HG02610 (cell line): ENCODE data around the gene LSS.
"Not testable (repeated sequence)": the region's sequence is repeated elsewhere in the genome, so short reads cannot be mapped to it uniquely, and the experiment has no call there.

ENCODE experiments used
- ATAC-seq: cut with Tn5 transposase; IDR thresholded peaks from one replicate; pipeline ENCODE4 v1.9.1; 2021; ENCODE audit warnings: mild to moderate bottlenecking, moderate library complexity; ENCODE audit not compliant: unreplicated experiment

Gene LSS

DNA sequence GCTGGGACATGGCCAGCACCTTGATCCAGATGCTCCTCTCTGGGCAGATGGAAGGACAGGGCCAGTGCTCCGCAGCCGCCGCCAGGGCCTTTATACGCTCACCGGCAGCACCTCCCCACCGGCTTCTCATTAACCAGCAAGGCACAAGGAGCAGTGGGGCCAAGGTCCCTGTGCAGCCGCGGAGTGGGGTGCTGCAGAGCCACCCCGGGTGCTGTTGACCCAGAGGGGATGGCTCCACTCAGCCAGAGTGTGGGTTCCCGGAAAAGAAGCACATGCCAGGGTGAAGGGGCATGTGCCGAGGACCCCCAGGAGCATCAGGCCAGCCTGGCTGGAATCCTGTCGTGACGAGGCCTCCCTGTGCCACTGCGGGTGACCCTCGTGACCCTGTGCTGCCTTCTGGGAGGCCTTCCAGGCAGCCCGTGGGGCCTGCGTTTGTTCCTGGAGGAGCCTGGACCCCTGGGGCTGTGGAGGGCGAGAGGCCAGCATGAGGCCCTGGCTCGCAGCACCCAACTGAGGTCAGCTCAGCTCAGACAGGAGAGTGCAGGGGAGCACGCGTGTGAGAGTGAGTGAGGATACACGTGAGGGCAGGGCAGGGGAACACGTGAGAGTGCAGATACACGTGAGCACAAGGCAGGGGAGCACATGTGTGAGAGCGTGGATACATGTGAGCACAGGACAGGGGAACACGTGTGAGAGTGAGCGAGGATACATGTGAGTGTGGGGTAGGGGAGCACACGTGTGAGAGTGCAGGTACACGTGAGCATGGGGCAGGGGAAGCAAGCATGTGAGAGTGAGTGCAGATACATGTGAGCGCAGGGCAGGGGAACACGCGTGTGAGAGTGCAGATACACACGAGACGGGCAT is 72.8 kb downstream of the LSS start, which contains the start of gene FTCD:
FTCD (minus strand) TSS at position 66 of the 864 bp plus-strand sequence; CDS start at position 10, 56 bp downstream.
- no peak for ATAC-seq

DNA sequence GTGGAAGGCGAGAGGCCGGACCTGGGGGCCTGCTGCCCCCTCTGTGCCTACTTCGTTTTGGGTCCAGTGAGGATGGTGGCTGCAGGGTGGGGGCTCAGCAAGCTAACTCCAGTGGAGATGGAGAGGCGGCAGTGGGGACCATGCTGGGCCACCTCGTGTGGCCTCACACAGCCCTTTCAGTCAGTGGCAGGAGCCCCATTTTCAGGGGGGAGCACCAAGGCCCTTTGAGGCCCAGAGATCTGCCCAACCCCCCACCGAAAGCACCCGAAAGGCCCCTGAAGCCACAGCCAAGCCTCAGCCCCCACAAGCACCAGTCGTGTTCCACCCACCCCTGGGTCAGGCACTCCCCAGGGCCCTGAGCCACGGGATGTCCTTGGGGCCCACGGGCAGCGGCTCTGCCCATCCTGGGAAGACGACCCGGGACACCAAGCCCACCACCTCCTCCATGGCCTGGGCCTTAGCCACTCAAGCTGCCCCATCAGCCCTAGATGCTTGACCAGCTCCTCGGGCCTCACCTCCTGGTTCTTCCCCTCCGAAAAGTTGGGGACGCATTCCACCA is 73.5 kb downstream of the LSS start:
- no peak for ATAC-seq

DNA sequence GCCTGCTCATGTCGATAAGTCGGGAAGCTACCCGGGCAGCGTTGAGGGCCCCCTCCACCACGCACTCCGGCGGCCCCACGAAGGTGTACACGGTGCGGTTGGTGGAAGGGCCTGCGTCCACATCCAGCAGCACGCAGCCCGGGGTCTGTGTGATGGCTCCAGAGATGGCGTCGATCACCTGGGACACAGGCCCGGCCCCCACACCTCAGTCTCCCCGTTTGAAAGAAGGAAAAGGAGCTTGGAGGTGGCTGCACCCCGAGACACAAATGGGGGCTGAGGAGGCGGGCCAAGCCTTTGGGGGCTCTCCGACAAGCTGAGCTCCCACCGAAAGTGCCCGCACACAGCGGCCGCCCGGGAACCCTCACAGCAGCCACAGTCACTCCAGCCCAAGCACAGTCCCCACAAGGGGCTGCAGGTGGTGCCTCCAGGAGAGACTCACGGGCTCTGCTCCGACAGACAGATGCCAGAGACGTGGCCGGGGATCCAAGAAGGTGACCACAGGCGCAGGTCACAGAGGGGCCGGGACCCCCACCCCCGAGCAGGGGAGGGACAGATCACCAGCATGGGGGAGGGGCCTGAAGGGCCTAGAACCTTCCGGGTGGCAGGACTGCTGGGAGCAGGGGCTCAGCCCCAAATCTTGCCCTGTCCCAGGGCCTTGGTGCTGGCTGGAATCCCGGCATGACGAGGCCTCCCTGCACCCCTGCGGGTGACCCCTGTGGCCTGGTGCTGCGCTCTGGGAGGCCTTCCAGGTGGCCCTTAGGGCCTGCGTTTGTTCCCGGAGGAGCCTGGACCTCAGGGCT is 74.2 kb downstream of the LSS start:
- ATAC-seq = no peak

DNA sequence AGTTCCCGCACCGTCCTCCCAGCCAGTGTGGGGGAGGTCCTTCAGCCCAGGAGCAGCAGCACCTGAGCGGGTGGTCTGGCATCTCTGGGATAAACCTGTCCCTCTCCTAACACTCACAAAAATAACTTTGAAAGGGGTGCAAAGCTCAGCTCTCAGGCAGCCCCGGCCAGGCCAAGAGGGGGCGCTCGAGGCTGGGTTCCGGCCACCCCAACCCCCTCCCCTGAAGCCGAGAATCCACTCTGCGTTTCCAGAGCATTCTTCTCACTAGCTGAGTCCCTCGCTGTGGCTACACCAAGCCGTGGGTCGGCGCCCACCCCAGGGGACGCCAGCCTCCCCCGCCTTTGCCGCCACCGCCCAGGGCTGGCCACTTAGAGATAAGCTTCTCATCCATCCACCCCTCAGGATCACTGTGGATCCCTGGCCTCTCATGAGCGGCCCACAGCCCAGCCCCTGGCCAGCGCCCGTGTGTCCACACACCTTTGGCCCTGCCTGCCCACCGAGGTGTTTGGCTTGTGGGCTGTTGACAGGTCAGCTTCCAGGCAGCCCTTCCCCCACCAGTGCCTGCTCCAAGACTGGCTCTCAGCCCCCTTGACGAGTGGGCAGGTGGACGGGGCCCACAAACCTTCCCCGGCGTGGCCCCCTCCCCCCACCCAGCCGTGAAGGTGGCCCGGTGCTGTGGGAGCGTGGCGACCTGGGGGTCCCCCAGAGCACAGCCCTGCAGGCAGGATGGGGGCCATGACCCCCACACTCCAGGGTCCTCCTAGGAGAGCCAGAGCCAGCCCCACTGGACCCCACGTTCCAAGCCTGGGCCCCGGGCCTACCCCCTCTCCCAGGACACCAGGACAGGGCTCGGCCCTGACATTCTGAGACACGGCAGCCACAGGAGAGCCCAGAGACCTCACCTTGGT is 75.1 kb downstream of the LSS start:
- no peak for ATAC-seq

DNA sequence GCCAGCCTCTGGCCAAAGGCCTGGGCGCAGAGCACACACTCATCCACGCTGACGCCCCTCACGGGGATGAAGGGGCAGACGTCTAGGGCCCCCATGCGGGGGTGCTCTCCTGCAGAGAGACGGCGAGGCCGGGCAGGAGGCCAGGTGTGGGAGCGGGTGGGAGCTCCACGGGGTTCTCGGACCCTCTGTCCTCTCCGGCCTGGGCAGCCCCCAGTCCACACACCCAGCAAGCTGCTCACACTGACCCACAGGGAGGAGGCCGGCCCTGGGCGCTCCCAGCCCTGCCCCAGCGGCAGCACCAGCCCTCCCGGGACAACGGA is 75.7 kb downstream of the LSS start:
- no peak for ATAC-seq

DNA sequence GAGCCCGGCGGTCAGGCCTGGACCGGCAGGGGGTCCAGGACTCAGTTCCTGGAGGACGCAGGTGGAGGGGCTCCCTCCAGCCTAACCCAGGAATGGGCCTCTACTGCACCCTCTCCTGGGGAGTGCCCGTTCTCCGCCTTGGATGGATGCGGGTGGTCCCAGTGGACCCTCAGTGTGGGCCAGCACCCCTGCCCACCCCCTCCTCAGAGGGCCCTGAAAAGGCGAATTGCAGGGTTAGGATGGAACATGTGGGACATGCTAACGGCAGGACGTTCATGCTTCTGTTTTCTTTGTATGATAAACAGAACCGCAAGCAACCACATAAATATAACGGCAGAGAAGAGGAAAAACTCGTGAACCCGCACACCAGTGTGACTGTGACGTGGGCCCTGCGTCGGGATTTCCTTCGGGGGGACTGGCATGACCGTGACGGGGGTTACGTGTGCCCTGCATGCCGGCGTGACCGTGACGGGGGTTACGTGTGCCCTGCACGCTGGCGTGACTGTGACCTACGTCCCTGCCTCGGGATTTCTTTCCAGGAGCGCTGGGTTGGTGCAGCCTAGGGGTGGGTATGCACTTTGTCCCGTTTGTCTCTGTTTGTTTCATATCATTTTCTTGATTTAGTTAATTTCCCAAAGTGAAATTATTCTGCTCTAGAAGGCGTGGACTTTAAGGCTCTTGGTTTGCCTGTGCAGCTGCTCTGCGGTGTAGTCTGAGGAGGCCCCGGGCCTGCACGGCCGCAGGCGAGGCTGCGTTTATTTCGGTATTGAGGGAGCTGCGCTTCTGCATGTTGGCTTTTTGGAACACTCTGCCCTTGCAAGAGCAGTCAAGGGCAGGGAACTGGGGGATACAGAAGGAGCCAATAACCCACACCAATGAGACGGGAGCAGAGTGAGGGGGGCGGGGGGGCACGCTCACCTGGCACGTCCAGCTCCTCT is 76.3 kb downstream of the LSS start:
- no peak for ATAC-seq

DNA sequence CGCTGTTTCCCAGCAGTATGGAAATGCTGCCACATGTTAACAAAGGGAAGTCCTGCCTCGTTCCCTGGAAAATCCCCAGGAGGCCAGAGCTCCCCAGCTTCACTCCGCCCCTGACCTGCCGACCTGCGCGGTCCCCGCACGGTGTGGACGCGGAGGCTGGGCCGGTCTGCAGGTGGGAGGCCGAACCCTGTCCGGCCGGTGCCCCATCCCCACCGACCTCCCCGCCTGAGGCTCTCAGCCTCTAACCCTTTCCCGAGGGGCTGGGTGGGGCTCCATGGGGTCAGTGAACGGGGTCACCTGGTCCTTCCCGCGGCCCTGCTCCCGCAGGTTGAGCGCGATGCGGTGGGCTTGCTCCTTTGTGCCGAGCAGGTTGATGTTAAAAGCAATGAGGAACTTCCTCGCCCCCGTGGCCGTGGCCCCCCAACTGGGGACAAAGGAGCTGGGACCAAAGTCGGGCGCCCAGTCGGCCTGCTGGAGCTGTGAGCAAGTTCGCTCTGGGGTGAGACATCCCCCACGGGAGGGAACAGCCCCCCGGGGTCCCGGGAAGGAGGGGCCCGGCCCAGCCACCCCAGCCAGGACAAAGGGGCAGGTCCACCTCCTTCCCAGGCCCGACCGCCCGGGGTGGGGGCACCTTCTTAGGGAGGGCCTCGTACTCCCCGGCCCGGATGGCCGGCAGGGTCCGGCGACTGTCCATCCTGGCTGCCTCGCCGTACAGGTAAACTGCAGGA is 77.1 kb downstream of the LSS start:
- ATAC-seq = no peak

DNA sequence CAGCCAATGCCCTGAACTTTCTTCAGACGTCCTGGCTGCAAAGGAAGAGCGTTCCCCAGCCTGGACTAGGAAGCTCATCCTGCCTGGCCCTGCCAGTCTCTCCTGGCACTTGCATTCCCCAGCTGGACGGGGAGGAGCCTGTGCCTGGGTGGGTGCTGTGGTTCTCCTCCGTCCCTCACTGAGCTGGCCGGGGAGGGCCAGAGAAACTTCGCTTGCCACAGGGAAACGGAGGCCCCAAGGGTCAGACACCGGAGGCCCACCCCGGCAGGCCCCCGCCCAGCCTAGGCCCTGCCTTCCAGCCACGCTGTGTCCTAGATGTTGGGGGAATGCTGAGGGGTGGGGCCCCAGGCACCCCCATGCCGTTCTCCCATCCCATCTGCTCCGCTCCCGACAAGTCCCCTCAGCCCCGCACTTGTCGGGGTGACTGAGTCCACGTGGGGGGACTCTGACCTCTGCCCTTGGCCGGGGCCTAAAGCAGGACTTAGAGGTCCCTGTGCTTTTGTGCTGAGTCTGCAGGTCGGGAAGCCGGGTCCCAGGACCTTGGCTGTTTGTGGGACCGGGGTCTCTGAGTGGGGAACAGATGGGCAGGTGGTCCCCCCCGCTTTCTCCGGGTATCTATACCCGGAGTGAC is 78.0 kb downstream of the LSS start:
- no peak for ATAC-seq

DNA sequence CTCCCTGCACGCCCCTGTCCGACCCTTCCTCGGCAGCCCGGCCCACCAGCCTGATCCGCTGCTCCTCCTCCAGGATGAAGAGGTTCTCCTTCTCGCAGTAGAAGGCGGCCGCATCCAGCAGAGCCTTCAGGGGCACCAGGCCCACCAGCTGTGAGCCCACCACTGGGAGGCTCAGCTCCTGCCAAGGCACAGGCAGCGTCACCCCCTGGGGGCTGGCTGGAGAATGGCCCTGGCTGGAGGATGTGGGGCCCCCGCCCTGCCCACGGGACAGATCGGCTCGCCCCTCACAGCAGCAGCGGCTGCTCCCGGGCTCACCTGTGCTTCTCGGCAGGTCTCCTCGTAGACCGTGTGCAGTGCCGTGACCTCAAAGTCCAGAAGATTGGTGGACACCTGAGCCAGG is 78.5 kb downstream of the LSS start:
- no peak for ATAC-seq

DNA sequence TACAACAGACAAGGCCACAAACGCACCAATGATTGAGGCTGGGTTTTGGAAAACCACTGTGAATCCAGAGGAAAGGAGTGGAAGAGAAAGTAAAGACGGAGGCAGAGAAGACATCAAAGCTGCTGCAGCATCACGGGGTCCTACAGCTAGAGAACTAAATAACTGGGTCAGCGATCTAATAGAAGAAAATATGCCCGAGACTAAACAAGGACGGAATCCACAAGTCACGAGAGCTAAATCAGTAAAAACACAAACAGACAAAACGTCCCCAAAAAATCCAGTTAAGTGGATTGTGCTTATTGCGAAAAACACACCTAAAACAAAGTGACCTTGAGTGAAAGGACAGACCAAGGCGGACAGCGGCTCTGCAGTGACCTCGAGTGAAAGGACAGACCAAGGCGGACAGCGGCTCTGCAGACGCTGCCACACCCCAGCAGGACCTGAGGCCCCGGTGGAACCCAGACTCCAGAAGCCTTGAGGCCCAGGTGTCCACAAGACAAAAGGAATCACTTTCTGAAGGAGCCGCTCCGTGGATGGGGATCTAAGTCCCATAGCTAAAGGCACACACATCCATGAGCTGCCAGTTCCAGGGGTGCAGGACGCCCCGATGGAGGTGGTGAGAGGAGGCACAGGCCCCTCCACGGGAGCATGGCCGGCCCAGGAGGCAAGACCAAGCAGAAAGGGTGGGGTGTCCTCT is 79.2 kb downstream of the LSS start:
- ATAC-seq = no peak

DNA sequence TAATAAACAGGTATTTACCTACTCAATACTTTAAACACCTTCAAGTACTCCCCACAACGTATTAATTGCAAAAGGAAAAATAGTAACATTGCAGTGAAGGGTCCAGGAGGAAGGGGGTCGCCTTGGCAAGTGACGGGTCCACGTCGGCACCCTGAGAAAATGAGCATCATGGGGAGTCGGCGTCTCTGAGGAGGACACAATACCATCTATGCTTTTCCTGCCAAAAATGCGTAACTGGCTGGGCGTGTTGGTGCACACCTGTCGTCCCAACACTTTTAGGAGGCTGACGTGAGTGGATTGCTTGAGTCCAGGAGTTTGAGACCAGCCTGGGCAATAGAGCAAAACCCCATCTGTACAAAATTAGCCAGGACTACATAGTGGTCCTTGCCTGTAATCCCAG is 80.5 kb downstream of the LSS start:
- no peak for ATAC-seq

DNA sequence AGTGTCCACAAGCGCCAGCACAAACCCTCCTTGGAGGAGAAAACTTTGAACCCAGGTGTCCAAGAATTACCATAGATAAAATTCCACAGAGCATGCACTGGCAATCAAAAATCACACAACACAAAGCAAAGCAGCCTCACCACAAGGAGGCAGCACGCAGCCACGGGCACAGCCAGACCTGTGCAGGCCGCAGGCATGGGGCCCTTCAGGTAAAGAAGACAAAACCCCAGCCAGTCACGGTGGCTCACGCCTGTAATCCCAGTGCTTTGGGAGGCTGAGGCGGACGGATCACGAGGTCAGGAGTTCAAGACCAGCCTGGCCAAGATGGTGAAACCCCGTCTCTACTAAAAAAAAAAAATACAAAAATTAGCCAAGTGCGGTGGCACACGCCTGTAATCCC is 81.1 kb downstream of the LSS start:
- ATAC-seq = not testable (repeated sequence)

DNA sequence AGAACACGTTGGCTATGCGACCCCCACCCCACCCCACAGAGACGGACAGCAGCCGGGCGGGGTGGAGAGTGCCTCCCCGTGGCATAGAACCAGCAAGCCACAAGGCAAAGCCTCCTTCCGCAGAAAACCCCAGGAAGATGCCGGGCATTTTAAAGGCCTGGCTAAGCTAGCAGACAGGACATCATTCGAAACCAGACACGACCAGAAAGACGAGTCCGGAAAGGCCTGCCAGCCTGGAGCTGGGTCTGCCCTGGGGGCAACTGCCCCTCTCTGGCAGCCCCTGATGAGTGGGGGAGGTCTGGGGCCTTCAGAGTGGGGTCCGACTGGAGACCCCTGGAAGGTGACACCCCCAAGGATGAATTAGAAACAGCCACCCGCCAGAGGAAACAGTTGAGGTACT is 81.7 kb downstream of the LSS start:
- no peak for ATAC-seq

DNA sequence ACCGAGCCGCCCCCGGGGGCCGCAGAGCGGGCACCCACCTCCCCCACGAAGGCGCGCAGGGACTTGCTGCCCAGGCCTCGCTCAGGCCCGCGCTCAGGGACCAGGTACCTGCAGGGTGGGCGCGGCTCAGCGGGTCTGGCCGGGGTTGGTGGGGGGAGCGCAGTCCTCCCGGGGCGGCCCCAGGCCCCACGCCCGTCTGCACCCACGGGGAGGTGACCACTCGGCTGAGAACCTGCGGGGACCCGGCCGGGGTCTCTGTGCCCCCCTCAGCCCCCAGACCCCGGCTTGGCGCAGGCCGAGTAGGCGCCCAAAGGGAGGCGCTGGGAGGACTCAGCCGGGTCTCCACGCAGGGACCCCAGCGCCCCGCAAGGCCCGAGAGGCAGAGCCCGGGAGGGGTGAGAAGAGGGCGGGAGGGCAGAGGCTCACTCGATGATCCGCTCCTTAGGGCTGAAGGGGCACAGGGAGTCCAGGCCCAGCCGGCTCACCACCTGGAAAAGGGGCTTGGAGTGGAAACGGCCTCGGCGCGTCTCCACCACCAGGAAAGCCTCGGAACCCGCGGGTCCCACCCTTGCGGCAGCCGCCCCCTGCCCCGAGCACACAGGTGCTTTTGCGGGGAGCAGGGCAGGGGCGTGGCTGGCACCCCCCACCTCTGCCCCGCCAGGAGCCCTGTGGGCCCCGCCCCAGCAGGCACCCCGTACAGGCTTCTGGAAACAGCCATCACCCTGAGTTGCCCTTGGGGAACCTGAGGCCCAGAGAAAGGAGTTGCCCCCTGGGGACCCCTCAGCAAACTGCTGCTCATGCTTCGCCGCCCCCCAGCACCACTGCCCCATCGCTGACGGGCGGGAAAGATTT is 82.5 kb downstream of the LSS start:
- no peak for ATAC-seq

DNA sequence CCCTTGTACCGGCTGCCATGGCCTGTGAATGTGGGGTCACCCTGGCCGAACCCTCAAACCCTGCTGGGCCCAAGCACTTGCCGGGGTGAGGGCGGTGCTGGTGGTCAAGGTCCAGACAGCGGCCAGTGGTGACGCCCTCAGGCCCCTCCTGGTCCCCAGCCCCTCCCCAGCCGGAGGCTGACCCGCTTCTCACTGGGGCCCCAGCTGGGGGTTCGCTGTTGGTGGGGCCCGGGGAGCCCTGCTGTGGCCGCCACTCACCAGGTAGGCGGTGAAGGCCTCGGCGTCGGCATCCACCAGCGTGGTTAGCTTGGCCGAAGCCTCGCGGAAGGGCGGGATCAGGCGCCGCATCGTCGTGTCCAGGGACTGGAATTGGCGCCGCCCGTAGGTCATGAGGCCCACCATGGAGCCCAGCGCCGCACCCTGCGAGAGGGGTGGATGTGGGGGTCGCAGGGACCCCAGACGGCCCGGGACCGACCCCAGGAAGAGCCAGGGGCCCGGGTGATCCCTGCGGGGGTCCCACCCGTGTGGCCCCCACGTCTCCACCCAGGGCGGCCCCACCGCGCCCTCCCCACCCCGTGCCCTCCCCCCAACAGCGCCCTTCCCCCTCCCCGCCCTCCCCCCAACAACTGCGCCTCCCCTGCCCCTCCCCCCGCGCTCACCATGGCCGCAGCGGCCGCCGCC is 83.3 kb downstream of the LSS start:
- no peak for ATAC-seq

DNA sequence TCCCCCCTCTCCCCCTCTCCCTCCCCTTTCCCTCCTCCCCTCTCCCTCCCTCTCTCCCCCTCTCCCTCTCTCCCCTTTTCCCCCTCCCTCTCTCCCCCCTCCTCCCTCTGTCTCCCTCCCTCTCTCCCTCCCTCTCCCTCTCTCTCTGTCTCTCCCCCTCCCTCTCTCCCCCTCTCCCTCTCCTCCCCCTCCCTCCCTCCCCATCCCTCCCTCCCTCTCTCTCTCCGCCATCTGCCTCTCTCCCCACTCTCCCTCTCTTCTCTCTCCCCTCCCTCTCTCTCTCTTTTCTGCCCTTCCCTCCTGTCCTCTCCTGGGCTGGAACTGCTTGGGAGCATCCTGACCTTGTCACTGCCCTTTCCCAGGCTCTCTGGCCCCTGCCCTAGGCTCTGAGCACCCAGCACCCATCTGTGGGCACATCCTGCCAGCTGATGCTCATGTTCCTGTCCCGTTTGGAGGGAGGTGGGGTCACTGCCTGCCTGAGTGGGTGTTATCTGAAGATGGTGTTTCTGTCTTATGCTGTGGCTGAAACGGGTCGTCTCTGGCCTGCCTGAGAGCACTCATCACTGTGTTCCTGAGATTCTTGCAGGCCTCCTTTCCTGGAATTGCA is 84.0 kb downstream of the LSS start:
- no peak for ATAC-seq
